ENCODE measurements around the gene XKR7. TPM values are rescaled to one million over a fixed set of nuclear protein-coding genes. Genes with fewer than 3 reads are reported as not detected.

The XKR7 gene
- total RNA-seq, 1 experiment from 2014 or later: not detected

- POLR2A ChIA-PET (ENCODE audit: unreplicated experiment): no interaction called here
- H3K27me3 ChIP-seq (ENCODE audit: low read length): peaks cover 21% of the 10 kb centered on the region; the same call in 1 of the 2 replicates
Measured at GRCh38 chr20:32003325-32003724, 35.4 kb downstream of the XKR7 start.

GRCh38 chr20:32004963-32005362 lies 37.0 kb downstream of the XKR7 start:
- Histone ChIP-seq H3K9me3 (ENCODE audit: low read length) (no peaks in the 10 kb centered on the region), H4K20me1 (ENCODE audit: low read length) (no peaks in the 10 kb centered on the region), H3F3A (ENCODE audit: low read length, unreplicated experiment) (no peaks in the 10 kb centered on the region), H3K4me1 (ENCODE audit: insufficient read depth, low read length) (no peaks in the 10 kb centered on the region), H3K27me3 (ENCODE audit: low read length) (peaks cover 12% of the 10 kb centered on the region; the same call in 1 of the 2 replicates), H3K4me3 (ENCODE audit: low read length) (no peak overlapping the region), H3K9me2 (replicated peaks; ENCODE audit: low read length) (no peaks in the 10 kb centered on the region), H3K79me2 (ENCODE audit: low read length) (no peaks in the 10 kb centered on the region), H3K27ac (ENCODE audit: low read length) (no peak overlapping the region), H2AFZ (ENCODE audit: low read length) (no peak overlapping the region), H3K36me3 (ENCODE audit: low read depth, low read length) (no peaks in the 10 kb centered on the region), H3K9ac (ENCODE audit: low read length) (no peak overlapping the region), H3K4me2 (ENCODE audit: low read length) (no peak overlapping the region)
- BruUV-seq (replicated peaks): no TSS peak
- CTCF ChIA-PET: no interaction called here
- TF ChIP-seq EZH2phosphoT487 (IDR thresholded peaks at IDR 0.05; ENCODE audit: borderline replicate concordance, low read length) (no peak), CTCF (conservative IDR thresholded peaks at IDR 0.05; ENCODE audit: low read depth, low read length) (no peak), EZH2 (IDR thresholded peaks at IDR 0.05; ENCODE audit: low read length, unreplicated experiment) (no peak)
- intact Hi-C loops (cut with micrococcal nuclease): no loop called here
- DNase-seq (peak; percentile 21), ATAC-seq (peak; percentile 57; the same call in 1 of the 2 replicates)
- POLR2A ChIA-PET (ENCODE audit: unreplicated experiment): no interaction called here

More at GRCh38 chr20:32003325-32003724, 35.4 kb downstream of the XKR7 start:
- no peak overlapping the region for H3K4me2 ChIP-seq (ENCODE audit: low read length)
- DNase-seq (no peak), ATAC-seq (no peak)
- no peak for TF ChIP-seq EZH2 (IDR thresholded peaks at IDR 0.05; ENCODE audit: low read length, unreplicated experiment)
- no peak for TF ChIP-seq EZH2phosphoT487 (IDR thresholded peaks at IDR 0.05; ENCODE audit: borderline replicate concordance, low read length)
- TF ChIP-seq CTCF (conservative IDR thresholded peaks at IDR 0.05; ENCODE audit: low read depth, low read length): no peak
- H3K36me3 ChIP-seq (ENCODE audit: low read depth, low read length): no peaks in the 10 kb centered on the region
- no peak overlapping the region for H2AFZ ChIP-seq (ENCODE audit: low read length)
- no peaks in the 10 kb centered on the region for H3K79me2 ChIP-seq (ENCODE audit: low read length)
- H4K20me1 ChIP-seq (ENCODE audit: low read length): no peaks in the 10 kb centered on the region
- H3K4me1 ChIP-seq (ENCODE audit: insufficient read depth, low read length): no peaks in the 10 kb centered on the region
- H3K9ac ChIP-seq (ENCODE audit: low read length): no peak overlapping the region
- H3K27ac ChIP-seq (ENCODE audit: low read length): no peak overlapping the region
- no peaks in the 10 kb centered on the region for H3K9me3 ChIP-seq (ENCODE audit: low read length)
- H3F3A ChIP-seq (ENCODE audit: low read length, unreplicated experiment): no peaks in the 10 kb centered on the region
- intact Hi-C loops (cut with micrococcal nuclease): no loop called here
- H3K9me2 ChIP-seq (replicated peaks; ENCODE audit: low read length): no peaks in the 10 kb centered on the region
- BruUV-seq (replicated peaks): no TSS peak
- no peak overlapping the region for H3K4me3 ChIP-seq (ENCODE audit: low read length)
- CTCF ChIA-PET: no interaction called here

- DNase-seq: no peak
- no peaks in the 10 kb centered on the region for H3K79me2 ChIP-seq (ENCODE audit: low read length)
- CTCF ChIA-PET: no interaction called here
- no peak overlapping the region for H3K4me3 ChIP-seq (ENCODE audit: low read length)
- no peak overlapping the region for H2AFZ ChIP-seq (ENCODE audit: low read length)
- no peaks in the 10 kb centered on the region for H3K9me2 ChIP-seq (replicated peaks; ENCODE audit: low read length)
- peaks cover 12% of the 10 kb centered on the region; the same call in 1 of the 2 replicates for H3K27me3 ChIP-seq (ENCODE audit: low read length)
- H3K4me2 ChIP-seq (ENCODE audit: low read length): no peak overlapping the region
- H3K9ac ChIP-seq (ENCODE audit: low read length): no peak overlapping the region
- no TSS peak for BruUV-seq (replicated peaks)
- H3F3A ChIP-seq (ENCODE audit: low read length, unreplicated experiment): no peaks in the 10 kb centered on the region
- no peaks in the 10 kb centered on the region for H4K20me1 ChIP-seq (ENCODE audit: low read length)
- no peaks in the 10 kb centered on the region for H3K36me3 ChIP-seq (ENCODE audit: low read depth, low read length)
- ATAC-seq: no peak
- POLR2A ChIA-PET (ENCODE audit: unreplicated experiment): no interaction called here
- H3K9me3 ChIP-seq (ENCODE audit: low read length): no peaks in the 10 kb centered on the region
- TF ChIP-seq EZH2phosphoT487 (IDR thresholded peaks at IDR 0.05; ENCODE audit: borderline replicate concordance, low read length) (no peak), EZH2 (IDR thresholded peaks at IDR 0.05; ENCODE audit: low read length, unreplicated experiment) (no peak), CTCF (conservative IDR thresholded peaks at IDR 0.05; ENCODE audit: low read depth, low read length) (no peak)
- intact Hi-C loops (cut with micrococcal nuclease): no loop called here
- H3K27ac ChIP-seq (ENCODE audit: low read length): no peak overlapping the region
- no peaks in the 10 kb centered on the region for H3K4me1 ChIP-seq (ENCODE audit: insufficient read depth, low read length)
Measured at GRCh38 chr20:32006053-32006452, 38.1 kb downstream of the XKR7 start.

All from PC-3 (cell line).